GM23248 (cell line): Measurements from ENCODE around the gene BMP2K. TPM values are rescaled to one million over a fixed set of nuclear protein-coding genes. Genes with fewer than 3 reads are reported as not detected.
A peak's percentile ranks its signal among the peaks of the same experiment; 100 is the strongest.

Experiments
- DNase-seq: peaks from one replicate; pipeline ENCODE4 v3.0.0-alpha.2; 2015
- H2AFZ ChIP-seq: fragments of 200-600 bp; sonication (generic); 2 replicates; pipeline ENCODE4 v1.6.1; 2016; ENCODE audit warnings: antibody characterized with exemption
- H3F3A ChIP-seq: fragments of 200-600 bp; sonication (generic); 2 replicates; pipeline ENCODE4 v1.6.1; 2016; ENCODE audit warnings: mild to moderate bottlenecking, antibody characterized with exemption, mixed run types; ENCODE audit not compliant: insufficient read depth
- H3K27ac ChIP-seq: fragments of 200-600 bp; sonication (generic); 2 replicates; pipeline ENCODE4 v1.5.1; 2016; ENCODE audit warnings: mild to moderate bottlenecking
- H3K27me3 ChIP-seq: fragments of 200-600 bp; sonication (generic); replicated peaks from 2 replicates; pipeline ENCODE4 v1.6.1; 2016; ENCODE audit warnings: mild to moderate bottlenecking; ENCODE audit not compliant: insufficient read depth
- H3K36me3 ChIP-seq: fragments of 200-600 bp; sonication (generic); 2 replicates; pipeline ENCODE4 v1.6.1; 2016; ENCODE audit warnings: low read depth, mild to moderate bottlenecking
- H3K4me1 ChIP-seq: fragments of 200-600 bp; sonication (generic); 2 replicates; pipeline ENCODE4 v1.6.1; 2016; ENCODE audit warnings: mild to moderate bottlenecking; ENCODE audit not compliant: insufficient read depth
- H3K4me2 ChIP-seq: fragments of 200-600 bp; sonication (generic); one replicate; pipeline ENCODE4 v1.6.1; 2016; ENCODE audit warnings: mild to moderate bottlenecking; ENCODE audit not compliant: unreplicated experiment
- H3K4me3 ChIP-seq: fragments of 200-600 bp; sonication (generic); 2 replicates; pipeline ENCODE4 v1.5.1; 2016; ENCODE audit warnings: mild to moderate bottlenecking
- H3K79me2 ChIP-seq: fragments of 200-600 bp; sonication (generic); 2 replicates; pipeline ENCODE4 v1.6.1; 2016; ENCODE audit warnings: mild to moderate bottlenecking; ENCODE audit not compliant: insufficient read depth
- H3K9ac ChIP-seq: fragments of 200-600 bp; sonication (generic); 2 replicates; pipeline ENCODE4 v1.6.1; 2016; ENCODE audit warnings: mild to moderate bottlenecking
- H3K9me2 ChIP-seq: fragments of 200-600 bp; sonication (generic); 2 replicates; pipeline ENCODE4 v1.6.1; 2016; ENCODE audit warnings: mixed run types, mild to moderate bottlenecking, moderate library complexity; ENCODE audit not compliant: insufficient read depth
- H3K9me3 ChIP-seq: fragments of 200-600 bp; sonication (generic); one replicate; pipeline ENCODE4 v1.6.1; 2017; ENCODE audit warnings: low read depth
- H4K20me1 ChIP-seq: fragments of 200-600 bp; sonication (generic); 2 replicates; pipeline ENCODE4 v1.6.0; 2016; ENCODE audit not compliant: insufficient read depth
- EZH2 ChIP-seq: fragments of 200-600 bp; sonication (generic); IDR thresholded peaks from 2 replicates; pipeline ENCODE4 v1.6.1; 2018; ENCODE audit warnings: antibody characterized with exemption, mild to moderate bottlenecking; ENCODE audit not compliant: insufficient read depth, poor library complexity, severe bottlenecking
- EZH2phosphoT487 ChIP-seq: fragments of 200-600 bp; sonication (generic); IDR thresholded peaks from 2 replicates; pipeline ENCODE4 v1.6.1; 2018; ENCODE audit warnings: antibody characterized with exemption, moderate library complexity, mild to moderate bottlenecking, low read depth; ENCODE audit not compliant: insufficient read depth
- WGBS, 2 experiments: methylation state at CpG; one replicate each; pipeline ENCODE4 v1.1.6; 2015 to 2017; ENCODE audit warnings: low lambda C conversion rate in 2 of 2, low coverage in 1 of 2; ENCODE audit errors: missing lambda C conversion rate in 2 of 2; 5-methylcytosine and 5-hydroxymethylcytosine counted together
- in situ Hi-C: fragments of 300-500 bp; cut with MboI; formaldehyde crosslinking; loops from 2 replicates; pipeline ENCODE4 v1.15.0; 2020
- polyA plus RNA-seq: library from polyadenylated mRNA; unstranded; fragments of >200 nt; fragmentation: Nextera tagmentation; extraction: Ambion mirVana; gene quantifications from 2 replicates; pipeline ENCODE4 v1.2.1, GENCODE V29; 2016
- total RNA-seq: library from RNA; depleted of rRNA; stranded (reverse); fragments of >200 nt; shearing (Covaris generic); gene quantifications from 2 replicates; pipeline ENCODE4 v1.2.3, GENCODE V29; 2014

The BMP2K gene
- total and polyA plus RNA-seq, 2 experiments from 2014 or later, result 11.0 to 53.0 TPM

DNA sequence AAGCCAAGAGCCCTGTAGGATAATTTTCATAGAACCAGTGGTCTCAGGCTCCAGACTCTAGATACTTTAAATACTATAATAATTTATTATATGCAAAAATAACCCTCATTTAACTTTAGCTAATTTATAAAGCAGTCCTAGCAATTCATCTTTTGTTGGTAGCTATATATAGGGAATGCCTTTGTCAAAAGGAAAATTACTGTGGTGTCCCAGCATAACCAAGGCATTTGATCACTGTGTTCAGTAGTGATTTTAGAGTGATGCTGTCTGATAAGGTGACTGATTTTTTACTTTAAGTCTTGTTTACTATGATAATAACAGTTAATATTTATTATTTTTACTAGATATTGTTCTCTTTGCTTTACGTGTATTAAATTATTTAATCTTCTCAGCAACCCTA lies 101.9 kb downstream of the BMP2K start:
- H3K36me3 ChIP-seq, result peaks cover 43% of the 10 kb centered on the region
- H4K20me1 ChIP-seq, result no peaks in the 10 kb centered on the region
- H3K4me3 ChIP-seq, result no peak overlapping the region
- H3K27me3 ChIP-seq, result no peaks in the 10 kb centered on the region
- in situ Hi-C loops, result no loop called here
- H2AFZ ChIP-seq, result no peak overlapping the region
- no peak overlapping the region for H3K9ac ChIP-seq
- H3K27ac ChIP-seq, result no peak overlapping the region
- H3K4me1 ChIP-seq, result 0 out of 2 replicates have a peak, but pooled peaks cover 7% of the 10 kb centered on the region
- H3K4me2 ChIP-seq, result no peak overlapping the region
- H3K9me2 ChIP-seq, result no peaks in the 10 kb centered on the region
- H3K79me2 ChIP-seq, result no peaks in the 10 kb centered on the region; the same call in none of the 2 replicates
- DNase-seq, result no peak
- no peaks in the 10 kb centered on the region for H3F3A ChIP-seq
- TF ChIP-seq EZH2phosphoT487 (no peak), EZH2 (no peak)
- H3K9me3 ChIP-seq, result no peaks in the 10 kb centered on the region
- 100% methylated on average over 1 of the region's 1 CpG for WGBS, 2 experiments

DNA sequence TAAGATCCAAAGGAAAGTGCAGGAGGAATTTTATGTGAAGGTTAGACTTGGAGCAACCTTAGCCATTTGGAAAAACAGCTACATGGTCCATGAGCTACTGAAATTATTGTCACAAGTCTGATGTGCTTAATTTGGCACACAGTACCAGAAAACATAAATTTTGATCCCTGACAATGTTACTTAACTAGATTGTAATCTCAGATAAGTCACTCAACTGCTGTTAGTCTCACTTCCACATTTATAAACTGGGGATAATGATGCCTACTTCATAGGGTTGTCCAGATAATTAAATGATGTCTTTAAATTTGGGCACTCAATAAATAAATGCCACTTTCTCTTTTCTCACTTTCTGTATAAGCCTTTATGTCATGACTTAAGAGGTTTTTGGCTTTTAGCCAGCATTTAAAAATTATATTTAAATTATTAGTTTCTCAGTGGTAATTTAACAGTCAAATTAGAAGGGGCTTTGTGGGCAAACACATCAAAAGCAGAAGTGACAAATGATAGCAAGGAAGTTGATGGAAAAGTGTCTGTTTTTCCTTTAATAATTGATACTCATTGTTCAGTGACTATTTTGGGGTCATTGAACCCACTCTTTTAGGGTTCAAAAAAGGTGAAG lies 104.8 kb downstream of the BMP2K start:
- Histone ChIP-seq H3F3A (0 out of 2 replicates have a peak, but pooled peaks cover 12% of the 10 kb centered on the region), H3K4me1 (peaks cover 18% of the 10 kb centered on the region; the same call in 1 of the 2 replicates), H4K20me1 (no peaks in the 10 kb centered on the region), H3K36me3 (peaks cover 25% of the 10 kb centered on the region), H3K27ac (no peak overlapping the region), H3K27me3 (no peaks in the 10 kb centered on the region), H3K9me3 (no peaks in the 10 kb centered on the region), H3K4me3 (no peak overlapping the region), H3K4me2 (no peak overlapping the region), H3K9me2 (no peaks in the 10 kb centered on the region), H2AFZ (no peak overlapping the region), H3K9ac (no peak overlapping the region), H3K79me2 (no peaks in the 10 kb centered on the region; the same call in 1 of the 2 replicates)
- DNase-seq, result no peak
- in situ Hi-C loops, result no loop called here
- no peak for TF ChIP-seq EZH2phosphoT487
- TF ChIP-seq EZH2, result no peak

DNA sequence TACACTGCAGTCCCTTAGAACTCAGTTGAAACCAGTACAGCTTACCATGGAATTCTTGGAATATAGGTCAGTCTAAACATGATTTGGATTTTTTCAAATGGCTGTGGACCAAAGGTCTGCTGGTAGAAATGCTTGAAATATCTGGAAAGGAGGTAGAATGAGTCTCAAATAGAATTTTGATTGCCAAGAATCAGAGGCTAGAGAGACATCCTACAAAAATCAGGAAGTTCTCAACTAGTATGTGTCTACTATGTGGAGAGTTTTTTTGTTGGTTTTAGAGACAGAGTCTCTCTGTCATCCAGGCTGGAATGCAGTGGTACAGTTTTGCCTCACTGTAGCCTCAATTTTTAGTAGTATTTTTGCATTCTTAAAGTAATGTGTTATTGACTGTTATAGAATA lies 109.4 kb downstream of the BMP2K start:
- Histone ChIP-seq H3K4me3 (no peak overlapping the region), H3K9me3 (no peaks in the 10 kb centered on the region), H3K36me3 (peaks cover 27% of the 10 kb centered on the region), H3K4me1 (peaks cover 12% of the 10 kb centered on the region; the same call in 1 of the 2 replicates), H3F3A (0 out of 2 replicates have a peak, but pooled peaks cover 12% of the 10 kb centered on the region), H3K4me2 (no peak overlapping the region), H4K20me1 (no peaks in the 10 kb centered on the region), H3K9me2 (no peaks in the 10 kb centered on the region), H2AFZ (no peak overlapping the region), H3K79me2 (no peaks in the 10 kb centered on the region), H3K27ac (no peak overlapping the region; the same call in 1 of the 2 replicates), H3K27me3 (no peaks in the 10 kb centered on the region), H3K9ac (no peak overlapping the region)
- in situ Hi-C loops, result no loop called here
- DNase-seq, result peak; percentile 45
- no peak for TF ChIP-seq EZH2

DNA sequence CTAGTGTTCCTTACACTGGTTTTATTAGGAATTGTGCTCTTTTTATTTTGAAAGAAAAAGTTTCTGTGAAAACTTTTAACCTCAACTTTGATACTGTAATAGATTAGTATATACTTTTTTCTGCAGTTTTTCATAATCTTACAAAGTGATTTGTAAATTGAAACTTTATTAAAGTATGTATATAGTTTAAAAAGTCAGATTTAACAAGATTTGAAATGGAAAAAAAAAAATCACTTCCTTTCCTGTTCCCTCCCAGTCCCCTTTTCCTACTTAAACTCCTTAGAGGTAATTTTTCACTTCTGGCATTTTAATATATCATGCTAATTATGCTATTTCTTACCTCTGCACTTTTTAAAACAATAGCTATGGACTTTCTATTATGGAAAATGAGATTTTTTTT lies 113.8 kb downstream of the BMP2K start:
- no peak overlapping the region for H3K4me3 ChIP-seq
- TF ChIP-seq EZH2phosphoT487, result no peak
- no peak for TF ChIP-seq EZH2
- no peaks in the 10 kb centered on the region for H3K79me2 ChIP-seq
- no peak overlapping the region for H2AFZ ChIP-seq
- H3K9me2 ChIP-seq, result no peaks in the 10 kb centered on the region
- no peak for DNase-seq
- H3K27me3 ChIP-seq, result no peaks in the 10 kb centered on the region
- no peaks in the 10 kb centered on the region for H3K9me3 ChIP-seq
- H4K20me1 ChIP-seq, result no peaks in the 10 kb centered on the region
- H3F3A ChIP-seq, result 0 out of 2 replicates have a peak, but pooled peaks cover 10% of the 10 kb centered on the region
- H3K4me2 ChIP-seq, result no peak overlapping the region
- peaks cover 40% of the 10 kb centered on the region for H3K36me3 ChIP-seq
- H3K9ac ChIP-seq, result no peak overlapping the region
- H3K27ac ChIP-seq, result no peak overlapping the region
- H3K4me1 ChIP-seq, result peaks cover 10% of the 10 kb centered on the region; the same call in 1 of the 2 replicates
- in situ Hi-C loops, result no loop called here

DNA sequence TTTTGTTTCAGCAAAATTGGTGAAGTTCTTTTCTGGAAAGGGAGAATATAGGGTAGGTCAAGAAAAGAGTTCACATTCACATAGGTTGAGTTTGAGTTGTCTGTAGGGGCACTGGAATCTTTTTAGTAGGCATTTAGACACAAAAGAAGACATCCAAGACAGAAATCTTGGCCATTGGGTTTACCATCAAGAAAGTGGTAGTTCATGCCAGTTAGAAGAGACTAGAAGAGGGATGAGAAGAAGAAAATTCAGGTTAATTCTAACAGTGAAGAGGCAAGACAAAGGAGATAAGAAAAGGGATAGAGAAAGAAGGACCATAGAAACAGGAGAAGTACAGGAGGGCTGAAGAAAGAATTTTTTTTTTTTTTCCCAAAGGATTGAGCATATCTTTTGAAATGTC lies 123.2 kb downstream of the BMP2K start:
- Histone ChIP-seq H3K9ac (no peak overlapping the region), H3K27me3 (no peaks in the 10 kb centered on the region), H3K27ac (no peak overlapping the region), H3K4me1 (no peaks in the 10 kb centered on the region), H3K9me3 (no peaks in the 10 kb centered on the region), H3K4me2 (no peak overlapping the region), H4K20me1 (peaks cover 4% of the 10 kb centered on the region; the same call in 1 of the 2 replicates), H3K4me3 (no peak overlapping the region), H3K79me2 (no peaks in the 10 kb centered on the region), H3K36me3 (peaks cover 12% of the 10 kb centered on the region; the same call in 1 of the 2 replicates), H3F3A (peaks cover 18% of the 10 kb centered on the region), H3K9me2 (no peaks in the 10 kb centered on the region), H2AFZ (no peak overlapping the region)
- TF ChIP-seq EZH2, result no peak
- TF ChIP-seq EZH2phosphoT487, result no peak
- DNase-seq, result no peak
- in situ Hi-C loops, result no loop called here
